Epithelial cell of umbilical artery (primary cell): Measurements from ENCODE around the gene FMO1. TPM values are rescaled to one million over a fixed set of nuclear protein-coding genes. Genes with fewer than 3 reads are reported as not detected.

ENCODE experiments used
- total RNA-seq: library from RNA; depleted of rRNA; stranded (reverse); fragments of >200 nt; gene quantifications from 2 replicates; pipeline ENCODE4 v1.2.3, GENCODE V29; 2014

FMO1 gene
- not detected in 2 replicates for total RNA-seq

GRCh38 chr1:171248302-171248701 lies at the start of gene FMO1:
FMO1 (plus strand) TSS chr1:171248494; CDS start chr1:171258088, 9,594 bp downstream.

GRCh38 chr1:171313835-171314320 lies 65.6 kb downstream of the FMO1 start, which contains the start of gene FMO4:
FMO4 (plus strand) TSS chr1:171314183; CDS start chr1:171319826, 5,643 bp downstream.

Other genes with a start within 250 kb of the FMO1 start
- gene FMO3, start 157.6 kb upstream of the FMO1 start, total RNA-seq, result not detected in 2 replicates
- gene FMO2, start 63.2 kb upstream of the FMO1 start, total RNA-seq, result not detected in 2 replicates
- 0.76 and 0.97 TPM in 2 replicates for gene FMO4, start 65.7 kb downstream of the FMO1 start, total RNA-seq
- gene PRRC2C, start 237.0 kb downstream of the FMO1 start, total RNA-seq, result 43.2 and 45.3 TPM in 2 replicates